HEK293 (cell line): Measurements from ENCODE around the gene INTS13.
A peak's percentile ranks its signal among the peaks of the same experiment; 100 is the strongest.

ENCODE experiments used
- CTCF ChIA-PET: fragments of 350-600 bp; formaldehyde crosslinking; extraction: SDS; loops from one replicate; lab custom pipeline; 2021; ENCODE audit warnings: antibody characterized with exemption; lab: Yijun Ruan, JAX
- POLR2A ChIA-PET: fragments of 300-600 bp; formaldehyde crosslinking; extraction: SDS; loops from one replicate; lab custom pipeline; 2020; ENCODE audit warnings: antibody characterized with exemption, inconsistent platforms; lab: Yijun Ruan, JAX
- H3K27ac ChIP-seq: fragments of 200-500 bp; sonication (Bioruptor generic); 2 replicates; pipeline ENCODE4 v1.5.1; 2014; ENCODE audit warnings: low read depth, low read length, control low read depth, inconsistent platforms; ENCODE audit errors: extremely low read depth
- H3K36me3 ChIP-seq, 2 experiments: fragments of 200-500 bp in 1 of 2; sonication (Bioruptor generic) in 1 of 2; 1 replicate in 1 of 2; 2 replicates in 1 of 2; pipeline ENCODE4 v1.5.1; 2014 to 2017; ENCODE audit warnings: inconsistent platforms in 2 of 2, low read length in 2 of 2; ENCODE audit not compliant: control insufficient read depth in 2 of 2, insufficient read depth in 1 of 2
- H3K4me1 ChIP-seq: fragments of 200-500 bp; sonication (Bioruptor generic); 2 replicates; pipeline ENCODE4 v1.5.1; 2014; ENCODE audit warnings: mild to moderate bottlenecking, low read length, inconsistent platforms; ENCODE audit not compliant: control insufficient read depth, insufficient read depth
- H3K4me3 ChIP-seq: 2 replicates; pipeline ENCODE4 v1.5.1; 2011; ENCODE audit warnings: low read depth, mild to moderate bottlenecking, control low read depth, low read length, moderate library complexity
- H3K9me3 ChIP-seq: fragments of 200-500 bp; sonication (Bioruptor generic); 2 replicates; pipeline ENCODE4 v1.5.1; 2014; ENCODE audit warnings: low read depth, low read length, inconsistent platforms; ENCODE audit not compliant: control insufficient read depth, insufficient read depth
- FEZF1 ChIP-seq: fragments of 450-650 bp; formaldehyde crosslinking; IDR thresholded peaks from 2 replicates; pipeline ENCODE4 v1.5.1; 2016; ENCODE audit warnings: missing biosample characterization, missing genetic modification characterization
- GLIS2 ChIP-seq: fragments of 450-650 bp; formaldehyde crosslinking; IDR thresholded peaks from 2 replicates; pipeline ENCODE4 v1.5.1; 2016; ENCODE audit warnings: missing biosample characterization, missing genetic modification characterization
- HOXD13 ChIP-seq: sonication (generic); formaldehyde crosslinking; IDR thresholded peaks from 2 replicates; pipeline ENCODE4 v1.8.0; 2022; ENCODE audit warnings: missing genetic modification reagents, borderline replicate concordance
- INSM2 ChIP-seq: fragments of 450-650 bp; formaldehyde crosslinking; IDR thresholded peaks from 2 replicates; pipeline ENCODE4 v1.5.1; 2016; ENCODE audit warnings: missing biosample characterization, missing genetic modification characterization
- OVOL3 ChIP-seq: fragments of 450-650 bp; formaldehyde crosslinking; IDR thresholded peaks from 2 replicates; pipeline ENCODE4 v1.5.1; 2016; ENCODE audit warnings: missing biosample characterization, missing genetic modification characterization
- PRDM4 ChIP-seq: fragments of 450-650 bp; formaldehyde crosslinking; IDR thresholded peaks from 2 replicates; pipeline ENCODE4 v1.5.1; 2017; ENCODE audit warnings: missing biosample characterization, missing genetic modification characterization
- ZBTB1 ChIP-seq: fragments of 450-650 bp; formaldehyde crosslinking; IDR thresholded peaks from 2 replicates; pipeline ENCODE4 v1.5.1; 2016; ENCODE audit warnings: missing biosample characterization, missing genetic modification characterization
- ZBTB21 ChIP-seq: fragments of 450-650 bp; formaldehyde crosslinking; IDR thresholded peaks from 2 replicates; pipeline ENCODE4 v1.5.1; 2017; ENCODE audit warnings: missing biosample characterization, missing genetic modification characterization
- ZFHX2 ChIP-seq: fragments of 450-650 bp; formaldehyde crosslinking; conservative IDR thresholded peaks from 2 replicates; pipeline ENCODE4 v1.5.1; 2016; ENCODE audit warnings: missing biosample characterization, missing genetic modification characterization
- ZFP41 ChIP-seq: fragments of 450-650 bp; formaldehyde crosslinking; IDR thresholded peaks from 2 replicates; pipeline ENCODE4 v1.5.1; 2016; ENCODE audit warnings: missing biosample characterization, missing genetic modification characterization, borderline replicate concordance
- ZNF175 ChIP-seq: fragments of 450-650 bp; formaldehyde crosslinking; IDR thresholded peaks from 2 replicates; pipeline ENCODE4 v1.5.1; 2016; ENCODE audit warnings: missing biosample characterization, missing genetic modification characterization
- ZNF202 ChIP-seq: fragments of 450-650 bp; formaldehyde crosslinking; IDR thresholded peaks from 2 replicates; pipeline ENCODE4 v1.5.1; 2016; ENCODE audit warnings: missing biosample characterization, missing genetic modification characterization, borderline replicate concordance
- ZNF211 ChIP-seq: fragments of 450-650 bp; formaldehyde crosslinking; IDR thresholded peaks from 2 replicates; pipeline ENCODE4 v1.5.1; 2016; ENCODE audit warnings: low read depth, missing biosample characterization, missing genetic modification characterization
- ZNF341 ChIP-seq: fragments of 450-650 bp; formaldehyde crosslinking; IDR thresholded peaks from 2 replicates; pipeline ENCODE4; 2016; ENCODE audit warnings: low read depth, missing biosample characterization, missing genetic modification characterization
- ZNF37A ChIP-seq: fragments of 450-650 bp; IDR thresholded peaks from 2 replicates; pipeline ENCODE4 v1.5.1; 2018; ENCODE audit warnings: missing biosample characterization, missing genetic modification characterization
- ZNF514 ChIP-seq: fragments of 450-650 bp; formaldehyde crosslinking; IDR thresholded peaks from 2 replicates; pipeline ENCODE4 v1.5.1; 2016; ENCODE audit warnings: missing biosample characterization, missing genetic modification characterization
- ZNF530 ChIP-seq: fragments of 450-650 bp; formaldehyde crosslinking; IDR thresholded peaks from 2 replicates; pipeline ENCODE4 v1.5.1; 2016; ENCODE audit warnings: low read depth, missing biosample characterization, missing genetic modification characterization
- ZNF561 ChIP-seq: fragments of 450-650 bp; IDR thresholded peaks from 2 replicates; pipeline ENCODE4 v1.5.1; 2018; ENCODE audit warnings: missing biosample characterization, missing genetic modification characterization, borderline replicate concordance
- ZNF664 ChIP-seq: fragments of 450-650 bp; formaldehyde crosslinking; IDR thresholded peaks from 2 replicates; pipeline ENCODE4 v1.5.1; 2016; ENCODE audit warnings: missing biosample characterization, missing genetic modification characterization
- ZNF776 ChIP-seq: fragments of 450-650 bp; formaldehyde crosslinking; IDR thresholded peaks from 2 replicates; pipeline ENCODE4 v1.5.0; 2017; ENCODE audit warnings: missing biosample characterization, missing genetic modification characterization, borderline replicate concordance
- ZSCAN30 ChIP-seq: fragments of 450-650 bp; IDR thresholded peaks from 2 replicates; pipeline ENCODE4 v1.5.1; 2018; ENCODE audit warnings: missing biosample characterization, mild to moderate bottlenecking, missing genetic modification characterization, moderate library complexity

Gene INTS13

GRCh38 chr12:26937863-26938700 lies at the start of gene INTS13, which contains the start of gene FGFR1OP2 (continued):
- TF ChIP-seq INSM2 (peak; percentile 42; the same call in 1 of the 2 replicates), ZFHX2 (peak; percentile 81), ZBTB21 (tag by site-specific recombination) (no peak), ZSCAN30 (tag by site-specific recombination) (0 out of 2 replicates have a peak, but pooled peaks have one; percentile 41), HOXD13 (CRISPR knock-in tag) (no peak)

GRCh38 chr12:26982866-26983265 lies 45.1 kb upstream of the INTS13 start:
- CTCF ChIA-PET = no interaction called here
- H3K4me1 ChIP-seq = peaks cover 4% of the 10 kb centered on the region; the same call in 1 of the 2 replicates
- TF ChIP-seq PRDM4 (tag by site-specific recombination) (no peak), ZNF776 (tag by site-specific recombination) (no peak), ZBTB1 (tag by site-specific recombination) (no peak)

GRCh38 chr12:26979733-26980132 lies 42.0 kb upstream of the INTS13 start:
- H3K27ac ChIP-seq = no peak overlapping the region
- no peaks in the 10 kb centered on the region for H3K9me3 ChIP-seq
- no peaks in the 10 kb centered on the region for H3K4me1 ChIP-seq
- no peak for TF ChIP-seq ZNF175 (tag by site-specific recombination)
- no peak for TF ChIP-seq ZNF530
- TF ChIP-seq ZNF561 (tag by site-specific recombination) = no peak
- no peak for TF ChIP-seq ZBTB1 (tag by site-specific recombination)
- TF ChIP-seq ZNF664 (tag by site-specific recombination) = no peak
- no peak for TF ChIP-seq ZNF514
- TF ChIP-seq ZNF202 (tag by site-specific recombination) = no peak
- no peak for TF ChIP-seq ZFP41 (tag by site-specific recombination)
- no peak for TF ChIP-seq OVOL3
- TF ChIP-seq ZNF211 (tag by site-specific recombination) = no peak
- no peak for TF ChIP-seq ZNF37A (tag by site-specific recombination)
- TF ChIP-seq ZSCAN30 (tag by site-specific recombination) = no peak
- no peak for TF ChIP-seq FEZF1
- no peak for TF ChIP-seq GLIS2 (tag by site-specific recombination)
- no peak for TF ChIP-seq ZNF341 (tag by site-specific recombination)
- no peak overlapping the region for H3K4me3 ChIP-seq
- H3K36me3 ChIP-seq = peaks cover 13 to 70% of the 10 kb centered on the region in 2 experiments
- CTCF ChIA-PET = no interaction called here
- POLR2A ChIA-PET = no interaction called here

More at GRCh38 chr12:26982866-26983265, 45.1 kb upstream of the INTS13 start:
- Histone ChIP-seq H3K36me3 (peaks cover 8 to 57% of the 10 kb centered on the region in 2 experiments), H3K9me3 (no peaks in the 10 kb centered on the region), H3K4me3 (no peak overlapping the region), H3K27ac (no peak overlapping the region)
- POLR2A ChIA-PET = no interaction called here
